D721Med (cell line): Measurements from ENCODE around the gene DDX42.

Source experiments
- DNase-seq: peaks from one replicate; pipeline ENCODE4 v3.0.0; 2011; ENCODE audit warnings: low spot score; ENCODE audit not compliant: insufficient read length
- FAIRE-seq: peaks from 2 replicates; lab custom pipeline; 2011; peaks lifted over from hg19 to GRCh38; lab: Jason Lieb, UNC
- CTCF ChIP-seq: IDR thresholded peaks from 2 replicates; pipeline ENCODE4 v1.5.1; 2012; ENCODE audit warnings: mild to moderate bottlenecking, control low read depth; ENCODE audit not compliant: insufficient read depth; ENCODE audit errors: missing control alignments

Gene DDX42

GRCh38 chr17:63830904-63831491 lies 57.0 kb downstream of the DDX42 start:
- DNase-seq (no peak), FAIRE-seq (no peak)
- no peak for TF ChIP-seq CTCF

GRCh38 chr17:63831505-63831904 lies 57.5 kb downstream of the DDX42 start:
- DNase-seq (no peak), FAIRE-seq (no peak)
- no peak for TF ChIP-seq CTCF

GRCh38 chr17:63832014-63832413 lies 58.0 kb downstream of the DDX42 start:
- no peak for TF ChIP-seq CTCF
- DNase-seq (no peak), FAIRE-seq (no peak)

GRCh38 chr17:63832455-63832854 lies 58.5 kb downstream of the DDX42 start:
- DNase-seq (no peak), FAIRE-seq (no peak)
- no peak for TF ChIP-seq CTCF

- TF ChIP-seq CTCF = no peak
Measured at GRCh38 chr17:63833026-63833740, 59.2 kb downstream of the DDX42 start.

GRCh38 chr17:63833741-63834373 lies 59.9 kb downstream of the DDX42 start:
- no peak for FAIRE-seq
- no peak for DNase-seq
- TF ChIP-seq CTCF = no peak

More at GRCh38 chr17:63833026-63833740, 59.2 kb downstream of the DDX42 start:
- DNase-seq (peak; percentile 90), FAIRE-seq (no peak)
